Measurements from ENCODE around the gene ENDOU.

DNA sequence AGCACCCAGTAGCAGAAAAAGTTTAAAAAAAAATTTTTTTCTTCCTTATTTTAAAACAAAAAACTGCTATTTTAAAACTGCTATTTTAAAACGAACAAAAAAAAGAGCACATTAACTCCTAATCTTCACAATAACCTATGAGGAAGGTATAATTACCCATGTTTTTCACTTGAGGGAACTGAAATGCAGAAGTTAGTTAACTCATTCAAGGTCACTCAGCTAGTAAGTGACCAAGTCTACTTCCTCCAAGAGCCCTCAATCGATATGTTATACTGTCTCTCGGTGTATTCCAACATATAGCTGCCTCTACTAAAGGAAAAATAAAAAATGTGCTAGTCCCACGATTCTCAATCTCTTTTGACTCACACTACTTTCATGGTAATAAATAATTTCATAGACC, 27.2 kb downstream of the ENDOU start:
- TF ChIP-seq GABPA (IDR thresholded peaks at IDR 0.05; ENCODE audit: low read depth) (no peak), MXI1 (IDR thresholded peaks at IDR 0.05; ENCODE audit: low read depth, low read length) (no peak), TAF1 (IDR thresholded peaks at IDR 0.05; ENCODE audit: borderline replicate concordance, low read depth, low read length) (no peak), USF2 (IDR thresholded peaks at IDR 0.05; ENCODE audit: borderline replicate concordance, low read depth, low read length) (no peak), SIN3A (IDR thresholded peaks at IDR 0.05; ENCODE audit: borderline replicate concordance, low read depth, low read length) (no peak), NFIC (IDR thresholded peaks at IDR 0.05; ENCODE audit: borderline replicate concordance) (no peak), EP300 (IDR thresholded peaks at IDR 0.05; ENCODE audit: borderline replicate concordance in 1 of 2, low read depth in 1 of 2, low read length in 1 of 2) (no peak), REST (IDR thresholded peaks at IDR 0.05; ENCODE audit: low read depth, low read length) (no peak), POLR2AphosphoS5 (IDR thresholded peaks at IDR 0.05; ENCODE audit: low read depth, low read length) (no peak)
- TF ChIP-seq, protein P1, sequence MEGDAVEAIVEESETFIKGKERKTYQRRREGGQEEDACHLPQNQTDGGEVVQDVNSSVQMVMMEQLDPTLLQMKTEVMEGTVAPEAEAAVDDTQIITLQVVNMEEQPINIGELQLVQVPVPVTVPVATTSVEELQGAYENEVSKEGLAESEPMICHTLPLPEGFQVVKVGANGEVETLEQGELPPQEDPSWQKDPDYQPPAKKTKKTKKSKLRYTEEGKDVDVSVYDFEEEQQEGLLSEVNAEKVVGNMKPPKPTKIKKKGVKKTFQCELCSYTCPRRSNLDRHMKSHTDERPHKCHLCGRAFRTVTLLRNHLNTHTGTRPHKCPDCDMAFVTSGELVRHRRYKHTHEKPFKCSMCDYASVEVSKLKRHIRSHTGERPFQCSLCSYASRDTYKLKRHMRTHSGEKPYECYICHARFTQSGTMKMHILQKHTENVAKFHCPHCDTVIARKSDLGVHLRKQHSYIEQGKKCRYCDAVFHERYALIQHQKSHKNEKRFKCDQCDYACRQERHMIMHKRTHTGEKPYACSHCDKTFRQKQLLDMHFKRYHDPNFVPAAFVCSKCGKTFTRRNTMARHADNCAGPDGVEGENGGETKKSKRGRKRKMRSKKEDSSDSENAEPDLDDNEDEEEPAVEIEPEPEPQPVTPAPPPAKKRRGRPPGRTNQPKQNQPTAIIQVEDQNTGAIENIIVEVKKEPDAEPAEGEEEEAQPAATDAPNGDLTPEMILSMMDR (IDR thresholded peaks at IDR 0.05): no peak
- TF ChIP-seq, protein P2, sequence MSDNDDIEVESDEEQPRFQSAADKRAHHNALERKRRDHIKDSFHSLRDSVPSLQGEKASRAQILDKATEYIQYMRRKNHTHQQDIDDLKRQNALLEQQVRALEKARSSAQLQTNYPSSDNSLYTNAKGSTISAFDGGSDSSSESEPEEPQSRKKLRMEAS (IDR thresholded peaks at IDR 0.05; ENCODE audit: low read depth): no peak
- TF ChIP-seq, protein P3, sequence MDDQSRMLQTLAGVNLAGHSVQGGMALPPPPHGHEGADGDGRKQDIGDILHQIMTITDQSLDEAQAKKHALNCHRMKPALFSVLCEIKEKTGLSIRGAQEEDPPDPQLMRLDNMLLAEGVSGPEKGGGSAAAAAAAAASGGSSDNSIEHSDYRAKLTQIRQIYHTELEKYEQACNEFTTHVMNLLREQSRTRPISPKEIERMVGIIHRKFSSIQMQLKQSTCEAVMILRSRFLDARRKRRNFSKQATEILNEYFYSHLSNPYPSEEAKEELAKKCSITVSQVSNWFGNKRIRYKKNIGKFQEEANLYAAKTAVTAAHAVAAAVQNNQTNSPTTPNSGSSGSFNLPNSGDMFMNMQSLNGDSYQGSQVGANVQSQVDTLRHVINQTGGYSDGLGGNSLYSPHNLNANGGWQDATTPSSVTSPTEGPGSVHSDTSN (IDR thresholded peaks at IDR 0.05): no peak
- TF ChIP-seq, protein P4, sequence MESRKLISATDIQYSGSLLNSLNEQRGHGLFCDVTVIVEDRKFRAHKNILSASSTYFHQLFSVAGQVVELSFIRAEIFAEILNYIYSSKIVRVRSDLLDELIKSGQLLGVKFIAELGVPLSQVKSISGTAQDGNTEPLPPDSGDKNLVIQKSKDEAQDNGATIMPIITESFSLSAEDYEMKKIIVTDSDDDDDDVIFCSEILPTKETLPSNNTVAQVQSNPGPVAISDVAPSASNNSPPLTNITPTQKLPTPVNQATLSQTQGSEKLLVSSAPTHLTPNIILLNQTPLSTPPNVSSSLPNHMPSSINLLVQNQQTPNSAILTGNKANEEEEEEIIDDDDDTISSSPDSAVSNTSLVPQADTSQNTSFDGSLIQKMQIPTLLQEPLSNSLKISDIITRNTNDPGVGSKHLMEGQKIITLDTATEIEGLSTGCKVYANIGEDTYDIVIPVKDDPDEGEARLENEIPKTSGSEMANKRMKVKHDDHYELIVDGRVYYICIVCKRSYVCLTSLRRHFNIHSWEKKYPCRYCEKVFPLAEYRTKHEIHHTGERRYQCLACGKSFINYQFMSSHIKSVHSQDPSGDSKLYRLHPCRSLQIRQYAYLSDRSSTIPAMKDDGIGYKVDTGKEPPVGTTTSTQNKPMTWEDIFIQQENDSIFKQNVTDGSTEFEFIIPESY (IDR thresholded peaks at IDR 0.05; ENCODE audit: borderline replicate concordance, low read depth): no peak
